Measurements from ENCODE around the gene CCNA1.

DNA sequence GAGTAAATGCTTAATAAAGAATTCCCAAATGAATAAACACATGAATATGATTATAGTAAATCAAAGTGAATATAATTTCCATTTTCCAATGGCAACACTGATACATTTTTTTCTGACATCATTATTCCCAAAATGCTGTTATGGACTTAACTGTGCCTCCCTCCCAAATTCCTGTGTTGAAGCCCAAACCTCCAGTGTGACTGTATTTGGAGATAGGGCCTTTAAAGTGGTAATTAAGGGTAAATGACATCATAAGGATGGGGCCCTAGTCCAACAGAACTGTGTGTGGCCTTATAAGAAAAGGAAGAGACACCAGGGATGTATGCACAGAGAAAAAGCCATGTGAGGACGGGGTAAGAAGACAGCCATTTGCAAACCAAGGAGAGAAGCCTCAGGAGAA is 19.1 kb upstream of the CCNA1 start:
- TF ChIP-seq, protein P1, sequence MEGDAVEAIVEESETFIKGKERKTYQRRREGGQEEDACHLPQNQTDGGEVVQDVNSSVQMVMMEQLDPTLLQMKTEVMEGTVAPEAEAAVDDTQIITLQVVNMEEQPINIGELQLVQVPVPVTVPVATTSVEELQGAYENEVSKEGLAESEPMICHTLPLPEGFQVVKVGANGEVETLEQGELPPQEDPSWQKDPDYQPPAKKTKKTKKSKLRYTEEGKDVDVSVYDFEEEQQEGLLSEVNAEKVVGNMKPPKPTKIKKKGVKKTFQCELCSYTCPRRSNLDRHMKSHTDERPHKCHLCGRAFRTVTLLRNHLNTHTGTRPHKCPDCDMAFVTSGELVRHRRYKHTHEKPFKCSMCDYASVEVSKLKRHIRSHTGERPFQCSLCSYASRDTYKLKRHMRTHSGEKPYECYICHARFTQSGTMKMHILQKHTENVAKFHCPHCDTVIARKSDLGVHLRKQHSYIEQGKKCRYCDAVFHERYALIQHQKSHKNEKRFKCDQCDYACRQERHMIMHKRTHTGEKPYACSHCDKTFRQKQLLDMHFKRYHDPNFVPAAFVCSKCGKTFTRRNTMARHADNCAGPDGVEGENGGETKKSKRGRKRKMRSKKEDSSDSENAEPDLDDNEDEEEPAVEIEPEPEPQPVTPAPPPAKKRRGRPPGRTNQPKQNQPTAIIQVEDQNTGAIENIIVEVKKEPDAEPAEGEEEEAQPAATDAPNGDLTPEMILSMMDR (IDR thresholded peaks at IDR 0.05), result no peak
- TF ChIP-seq POLR2A (IDR thresholded peaks at IDR 0.05) (no peak), EP300 (IDR thresholded peaks at IDR 0.05) (no peak), POLR2AphosphoS5 (IDR thresholded peaks at IDR 0.05) (no peak)

Measured in suprapubic skin (tissue), 4 donors.